HG03432 (cell line): Measurements from ENCODE around the gene ZNF41.
A peak's percentile ranks its signal among the peaks of the same experiment; 100 is the strongest.
"Not testable (repeated sequence)": the region's sequence is repeated elsewhere in the genome, so short reads cannot be mapped to it uniquely, and the experiment has no call there.

Source experiments
- ATAC-seq: cut with Tn5 transposase; IDR thresholded peaks from one replicate; pipeline ENCODE4 v1.9.1; 2021; ENCODE audit warnings: mild to moderate bottlenecking, moderate library complexity; ENCODE audit not compliant: unreplicated experiment

Gene ZNF41

GRCh38 chrX:47492133-47492532 lies 9.1 kb upstream of the ZNF41 start:
- ATAC-seq = not testable (repeated sequence)

GRCh38 chrX:47489507-47490275 lies 6.7 kb upstream of the ZNF41 start:
- ATAC-seq = no peak

GRCh38 chrX:47484885-47485284 lies 1.9 kb upstream of the ZNF41 start:
- ATAC-seq = no peak

GRCh38 chrX:47483306-47484268 lies 565 bp upstream of the ZNF41 start:
- no peak for ATAC-seq

- peak; percentile 7 for ATAC-seq
These were observed 934 bp downstream of the ZNF41 start for GRCh38 chrX:47482065-47482511.

- no peak for ATAC-seq
These were observed 1.9 kb downstream of the ZNF41 start for GRCh38 chrX:47481160-47481559.

- ATAC-seq = no peak
These were observed 2.4 kb downstream of the ZNF41 start for GRCh38 chrX:47480576-47480975.

- no peak for ATAC-seq
These were observed 7.5 kb downstream of the ZNF41 start for GRCh38 chrX:47475476-47475875.

- no peak for ATAC-seq
These were observed 15.9 kb downstream of the ZNF41 start for GRCh38 chrX:47467106-47467505.

- no peak for ATAC-seq
These were observed 22.5 kb downstream of the ZNF41 start for GRCh38 chrX:47460561-47460960.

- ATAC-seq = no peak
These were observed 24.5 kb downstream of the ZNF41 start for GRCh38 chrX:47458528-47458927.

- ATAC-seq = no peak
These were observed 26.9 kb downstream of the ZNF41 start for GRCh38 chrX:47456080-47456479.

- ATAC-seq = no peak
These were observed 30.9 kb downstream of the ZNF41 start for GRCh38 chrX:47452112-47452511.

- ATAC-seq = no peak
These were observed 34.7 kb downstream of the ZNF41 start for GRCh38 chrX:47448165-47448806.

GRCh38 chrX:47447607-47448006 lies 35.4 kb downstream of the ZNF41 start:
- no peak for ATAC-seq

- no peak for ATAC-seq
These were observed 36.1 kb downstream of the ZNF41 start for GRCh38 chrX:47446971-47447370.

GRCh38 chrX:47446431-47446830 lies 36.6 kb downstream of the ZNF41 start:
- no peak for ATAC-seq

GRCh38 chrX:47430925-47431324 lies 52.1 kb downstream of the ZNF41 start:
- no peak for ATAC-seq

- no peak for ATAC-seq
These were observed 60.6 kb downstream of the ZNF41 start for GRCh38 chrX:47422444-47422843.

GRCh38 chrX:47420962-47421361 lies 62.1 kb downstream of the ZNF41 start:
- ATAC-seq = no peak

GRCh38 chrX:47420265-47420664 lies 62.8 kb downstream of the ZNF41 start:
- no peak for ATAC-seq
